Endodermal cell (in vitro differentiated cells): Measurements from ENCODE around the gene ARHGAP10. TPM values are rescaled to one million over a fixed set of nuclear protein-coding genes. Genes with fewer than 3 reads are reported as not detected.

ENCODE experiments used
- DNase-seq: peaks from one replicate; pipeline ENCODE4 v3.0.0-alpha.2; 2017
- H3K27ac ChIP-seq: 2 replicates; pipeline ENCODE4 v1.5.1; 2013; ENCODE audit warnings: mild to moderate bottlenecking, low read depth, low read length, moderate library complexity
- H3K27me3 ChIP-seq: 2 replicates; pipeline ENCODE4 v1.6.1; 2013; ENCODE audit warnings: mild to moderate bottlenecking, low read length, moderate library complexity; ENCODE audit not compliant: insufficient read depth, control insufficient read depth, poor library complexity, severe bottlenecking
- H3K36me3 ChIP-seq: 2 replicates; pipeline ENCODE4 v1.7.0; 2013; ENCODE audit warnings: mild to moderate bottlenecking, low read length, moderate library complexity; ENCODE audit not compliant: control insufficient read depth, insufficient read depth
- H3K4me1 ChIP-seq: one replicate; pipeline ENCODE4 v1.7.0; 2013; ENCODE audit warnings: low read length; ENCODE audit not compliant: control insufficient read depth, insufficient read depth
- H3K4me3 ChIP-seq: 2 replicates; pipeline ENCODE4 v1.5.1; 2013; ENCODE audit warnings: mild to moderate bottlenecking, low read length, moderate library complexity
- H3K9ac ChIP-seq: 2 replicates; pipeline ENCODE4 v1.6.1; 2013; ENCODE audit warnings: mild to moderate bottlenecking, low read length, moderate library complexity; ENCODE audit not compliant: poor library complexity, severe bottlenecking; ENCODE audit errors: extremely low read depth
- H3K9me3 ChIP-seq: 2 replicates; pipeline ENCODE4 v1.6.1; 2013; ENCODE audit warnings: mild to moderate bottlenecking, low read length, moderate library complexity; ENCODE audit not compliant: control insufficient read depth
- H3K27ac Mint-ChIP-seq: 2 replicates; pipeline ENCODE4 v1.8.0; 2020; ENCODE audit warnings: mixed read lengths
- H3K27me3 Mint-ChIP-seq: 2 replicates; pipeline ENCODE4 v1.8.0; 2021; ENCODE audit warnings: mild to moderate bottlenecking, mixed read lengths; ENCODE audit not compliant: insufficient read depth
- H3K36me3 Mint-ChIP-seq: 2 replicates; pipeline ENCODE4 v1.8.0; 2020; ENCODE audit warnings: low read depth, mixed read lengths
- H3K4me1 Mint-ChIP-seq: 2 replicates; pipeline ENCODE4 v1.8.0; 2020; ENCODE audit warnings: mixed read lengths
- H3K4me3 Mint-ChIP-seq: 2 replicates; pipeline ENCODE4 v1.8.0; 2020; ENCODE audit warnings: mild to moderate bottlenecking, moderate library complexity, mixed read lengths
- H3K9me3 Mint-ChIP-seq: 2 replicates; pipeline ENCODE4 v1.8.0; 2020; ENCODE audit warnings: mild to moderate bottlenecking, mixed read lengths
- CTCF ChIP-seq: fragments of 200-600 bp; sonication (generic); conservative IDR thresholded peaks from 2 replicates; pipeline ENCODE4 v1.5.0; 2021; ENCODE audit warnings: antibody characterized with exemption, mild to moderate bottlenecking
- WGBS, 2 experiments: methylation state at CpG; one replicate each; pipeline versions ENCODE4 v1.1.5 to v1.1.7; 2013; ENCODE audit warnings: missing lambda C conversion rate in 2 of 2, mixed read lengths in 1 of 2; ENCODE audit not compliant: insufficient coverage in 1 of 2, insufficient read length in 1 of 2; 5-methylcytosine and 5-hydroxymethylcytosine counted together
- total RNA-seq, 2 donors: library from RNA; stranded (reverse); fragmentation: NEBNext Ultra II Directional in 1 of 2; extraction: Animal tissue kit (Norgen Biotek cat#: 25700) in 1 of 2; gene quantifications; 2 replicates in 1 of 2; 3 replicates in 1 of 2; pipeline ENCODE4 v1.2.1, GENCODE V29; 2021

ARHGAP10 gene
- total RNA-seq, 2 donors from 2014 or later = 9.1 to 11.8 TPM

GRCh38 chr4:148092316-148093014 is 360.6 kb downstream of the ARHGAP10 start:
- H3K27ac ChIP-seq = no peak overlapping the region
- no peaks in the 10 kb centered on the region for H3K36me3 ChIP-seq
- no peak for DNase-seq
- H3K36me3 Mint-ChIP-seq = no peaks in the 10 kb centered on the region
- WGBS, 2 experiments = 92 to 93% methylated on average over 5 to 11 of the region's 11 CpGs
- no peak overlapping the region for H3K4me3 ChIP-seq
- H3K27me3 ChIP-seq = no peaks in the 10 kb centered on the region
- no peak overlapping the region for H3K27ac Mint-ChIP-seq
- H3K27me3 Mint-ChIP-seq = no peaks in the 10 kb centered on the region
- H3K9ac ChIP-seq = no peak overlapping the region
- no peaks in the 10 kb centered on the region for H3K9me3 ChIP-seq
- TF ChIP-seq CTCF = no peak
- no peak overlapping the region for H3K4me3 Mint-ChIP-seq
- H3K4me1 Mint-ChIP-seq = peaks cover 2% of the 10 kb centered on the region
- H3K4me1 ChIP-seq = no peaks in the 10 kb centered on the region
- H3K9me3 Mint-ChIP-seq = no peaks in the 10 kb centered on the region

- H3K9me3 ChIP-seq = no peaks in the 10 kb centered on the region
- WGBS, 2 experiments = 88 to 94% methylated on average over 4 to 5 of the region's 5 CpGs
- no peaks in the 10 kb centered on the region for H3K27me3 ChIP-seq
- DNase-seq = no peak
- H3K9ac ChIP-seq = no peak overlapping the region
- no peaks in the 10 kb centered on the region for H3K27me3 Mint-ChIP-seq
- H3K4me1 ChIP-seq = no peaks in the 10 kb centered on the region
- H3K27ac Mint-ChIP-seq = no peak overlapping the region
- H3K36me3 ChIP-seq = no peaks in the 10 kb centered on the region
- H3K9me3 Mint-ChIP-seq = no peaks in the 10 kb centered on the region
- TF ChIP-seq CTCF = no peak
- H3K4me3 Mint-ChIP-seq = no peak overlapping the region
- no peak overlapping the region for H3K4me3 ChIP-seq
- no peaks in the 10 kb centered on the region for H3K36me3 Mint-ChIP-seq
- H3K27ac ChIP-seq = no peak overlapping the region
- H3K4me1 Mint-ChIP-seq = peaks cover 2% of the 10 kb centered on the region
Observed at GRCh38 chr4:148093065-148093464, 361.2 kb downstream of the ARHGAP10 start.

- Histone ChIP-seq H3K36me3 (no peaks in the 10 kb centered on the region), H3K9ac (no peak overlapping the region), H3K9me3 (no peaks in the 10 kb centered on the region), H3K4me1 (no peaks in the 10 kb centered on the region), H3K27me3 (no peaks in the 10 kb centered on the region), H3K4me3 (no peak overlapping the region), H3K27ac (no peak overlapping the region)
- no peaks in the 10 kb centered on the region for H3K36me3 Mint-ChIP-seq
- no peak overlapping the region for H3K4me3 Mint-ChIP-seq
- 96% methylated on average over 1 of the region's 1 CpG; no CpG with 5 or more reads in 1 of the 2 experiments for WGBS, 2 experiments
- no peak overlapping the region for H3K27ac Mint-ChIP-seq
- H3K4me1 Mint-ChIP-seq = peaks cover 2% of the 10 kb centered on the region
- DNase-seq = no peak
- no peak for TF ChIP-seq CTCF
- H3K9me3 Mint-ChIP-seq = no peaks in the 10 kb centered on the region
- H3K27me3 Mint-ChIP-seq = no peaks in the 10 kb centered on the region
Observed at GRCh38 chr4:148094149-148094548, 362.3 kb downstream of the ARHGAP10 start.
